HG02763 (cell line): Measurements from ENCODE around the gene AJUBA.
"Not testable (repeated sequence)": the region's sequence is repeated elsewhere in the genome, so short reads cannot be mapped to it uniquely, and the experiment has no call there.

Experiments used
- ATAC-seq: cut with Tn5 transposase; IDR thresholded peaks from one replicate; pipeline ENCODE4 v1.9.1; 2021; ENCODE audit warnings: mild to moderate bottlenecking, moderate library complexity; ENCODE audit not compliant: unreplicated experiment

Gene AJUBA

DNA sequence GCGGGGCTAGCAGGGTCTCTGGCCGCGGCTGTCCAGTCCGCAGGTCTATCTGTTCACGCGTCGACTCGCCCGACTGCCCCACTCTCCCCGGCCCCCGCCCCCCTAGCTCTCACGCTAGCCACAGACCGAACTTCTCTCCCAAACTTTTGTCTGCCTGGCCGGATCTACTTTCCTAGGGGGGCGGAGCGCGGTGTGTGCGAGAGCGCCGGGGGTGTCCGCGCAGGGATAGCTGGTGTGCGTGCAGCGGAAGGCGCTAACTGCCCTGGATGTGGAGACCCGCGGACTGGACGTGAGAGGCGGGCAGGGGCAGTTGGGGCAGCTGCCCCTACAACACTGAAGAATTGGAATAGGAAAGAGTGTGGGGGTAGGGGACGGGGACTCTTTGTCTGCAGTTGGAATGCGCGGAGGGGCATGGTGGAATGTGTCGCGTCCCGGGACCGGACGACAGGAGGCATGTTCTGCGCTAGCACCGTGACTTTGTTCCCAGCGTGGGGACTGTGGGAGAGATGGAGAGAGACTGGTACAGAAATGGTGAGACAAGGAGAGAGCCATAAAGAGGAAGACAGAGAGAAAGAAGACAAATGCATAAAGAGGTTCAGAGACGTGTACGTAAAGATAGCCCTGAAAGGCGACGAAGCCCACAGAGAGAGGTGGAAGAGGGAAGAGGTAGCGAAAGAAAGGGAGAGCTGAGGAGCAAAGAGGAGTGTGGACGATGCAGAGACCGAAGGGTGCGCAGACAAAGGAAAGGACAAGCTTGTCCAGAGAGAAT is at the start of gene AJUBA:
Gene AJUBA (minus strand): TSS at position 75 of the 769 bp plus-strand sequence. CDS start 285 bp downstream, outside the sequence.
- no peak for ATAC-seq

- no peak for ATAC-seq
Observed at GRCh38 chr14:23030936-23031335, 48.6 kb upstream of the AJUBA start.

- no peak for ATAC-seq
Observed at GRCh38 chr14:23028799-23029198, 46.4 kb upstream of the AJUBA start.

DNA sequence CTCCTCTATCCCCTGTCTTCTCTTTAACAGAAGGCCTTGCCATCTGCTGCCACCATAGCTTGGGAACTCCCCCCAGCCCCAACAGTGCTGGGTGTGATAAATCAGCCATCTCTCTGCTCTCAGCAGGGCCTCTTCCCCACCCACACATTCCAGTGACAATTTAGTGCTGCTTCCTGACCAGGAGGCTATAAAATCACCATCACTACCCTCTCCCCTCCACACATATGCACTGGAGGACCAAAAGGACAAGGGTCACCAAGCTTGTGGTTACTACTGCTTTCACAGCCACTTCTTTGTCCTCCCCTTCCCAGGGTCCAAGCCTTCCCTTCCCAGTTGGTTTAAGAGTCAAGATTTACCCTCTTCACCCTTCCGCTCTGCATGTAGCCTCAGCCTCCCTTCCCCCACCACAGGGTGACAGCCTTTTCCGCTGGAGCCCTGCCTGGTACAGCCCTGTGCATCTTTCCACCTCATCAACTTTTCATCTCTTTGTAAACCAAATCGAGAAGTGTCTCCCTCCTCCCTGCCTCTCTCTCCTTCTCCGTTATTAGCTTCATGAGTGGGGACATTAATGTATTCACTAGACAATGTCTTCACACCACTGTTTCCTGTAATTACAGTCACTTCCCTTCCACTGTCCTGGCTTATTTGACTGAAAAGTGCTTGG is 42.9 kb upstream of the AJUBA start:
- no peak for ATAC-seq

DNA sequence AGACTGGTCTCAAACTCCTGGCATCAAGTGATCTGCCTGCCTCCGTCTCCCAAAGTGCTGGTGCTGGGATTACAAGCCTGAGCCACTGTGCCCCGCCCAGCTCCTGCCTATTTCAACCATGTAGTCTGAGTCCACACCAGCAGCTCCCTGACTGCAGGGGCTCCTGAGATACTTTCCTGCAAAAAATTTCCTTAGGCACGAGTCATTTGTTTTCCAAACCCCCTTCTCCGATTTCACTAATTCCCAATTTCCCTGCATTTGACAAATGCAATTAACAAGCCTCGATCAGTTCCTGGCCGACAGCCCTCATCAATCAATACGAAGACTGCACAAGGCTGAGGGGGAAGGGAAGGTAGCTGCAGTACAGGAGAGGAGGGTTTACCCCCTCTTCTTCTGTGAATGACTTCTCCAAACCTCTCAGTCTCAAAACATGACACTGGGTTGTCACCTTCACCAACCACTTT is 42.3 kb upstream of the AJUBA start:
- ATAC-seq, result no peak

- ATAC-seq, result no peak
Observed at GRCh38 chr14:23023795-23024152, 41.4 kb upstream of the AJUBA start.

DNA sequence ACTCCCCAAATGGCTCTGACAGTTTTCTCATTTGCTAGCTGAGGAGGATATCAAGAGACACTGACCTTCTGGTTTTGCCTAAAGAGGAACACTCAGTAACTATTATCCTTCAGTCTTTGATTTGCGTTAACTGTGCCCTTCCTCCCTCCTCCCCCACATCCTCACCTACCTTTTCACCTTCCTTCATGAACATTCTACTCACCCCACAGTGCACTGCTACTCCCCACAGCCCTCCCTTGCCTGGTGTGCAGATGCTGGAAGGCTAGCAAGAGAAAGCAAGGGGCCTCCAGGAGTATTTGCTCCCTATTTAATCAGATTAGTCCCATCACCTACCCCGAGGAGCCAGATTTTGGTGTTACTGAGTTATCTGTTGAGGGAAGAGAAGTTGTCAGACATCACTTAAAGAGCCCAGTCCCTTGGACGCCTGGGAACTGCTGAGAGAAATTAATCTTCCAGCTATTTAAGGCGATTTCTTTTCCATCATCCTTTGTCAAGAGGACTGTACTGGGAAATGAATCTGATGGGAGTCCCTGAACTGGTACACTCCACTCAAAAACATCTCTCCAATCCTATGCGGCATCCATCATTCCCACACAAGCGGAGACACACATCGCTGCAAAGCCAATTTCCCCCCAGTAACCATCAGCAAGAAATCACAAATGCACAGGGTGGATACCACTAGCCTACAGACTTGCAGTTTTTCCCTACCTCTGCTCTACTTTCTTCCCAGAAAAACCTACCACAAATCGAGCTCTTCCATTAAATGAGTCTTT is 40.9 kb upstream of the AJUBA start:
- ATAC-seq, result no peak

GRCh38 chr14:23021889-23022442 is 39.6 kb upstream of the AJUBA start:
- ATAC-seq, result no peak

DNA sequence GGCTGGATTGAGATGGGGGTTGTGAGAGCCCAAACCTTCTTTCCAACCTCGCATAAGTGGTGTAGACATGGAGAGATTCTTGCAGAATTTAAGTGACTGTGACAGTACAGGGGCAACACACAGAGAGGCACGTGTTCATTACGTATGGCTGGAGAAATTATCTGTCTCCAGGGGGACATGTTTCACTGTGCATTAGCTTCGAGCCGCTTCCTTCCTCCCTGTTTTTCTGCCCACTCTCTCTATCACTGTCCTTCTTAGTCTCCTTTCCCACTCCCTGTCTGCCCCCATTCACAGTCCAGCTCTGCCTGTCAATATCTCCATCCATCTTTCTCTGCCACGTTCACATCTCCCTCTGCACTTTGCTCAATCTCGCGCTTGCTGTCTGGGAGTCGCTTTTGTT is 39.1 kb upstream of the AJUBA start:
- ATAC-seq, result no peak

DNA sequence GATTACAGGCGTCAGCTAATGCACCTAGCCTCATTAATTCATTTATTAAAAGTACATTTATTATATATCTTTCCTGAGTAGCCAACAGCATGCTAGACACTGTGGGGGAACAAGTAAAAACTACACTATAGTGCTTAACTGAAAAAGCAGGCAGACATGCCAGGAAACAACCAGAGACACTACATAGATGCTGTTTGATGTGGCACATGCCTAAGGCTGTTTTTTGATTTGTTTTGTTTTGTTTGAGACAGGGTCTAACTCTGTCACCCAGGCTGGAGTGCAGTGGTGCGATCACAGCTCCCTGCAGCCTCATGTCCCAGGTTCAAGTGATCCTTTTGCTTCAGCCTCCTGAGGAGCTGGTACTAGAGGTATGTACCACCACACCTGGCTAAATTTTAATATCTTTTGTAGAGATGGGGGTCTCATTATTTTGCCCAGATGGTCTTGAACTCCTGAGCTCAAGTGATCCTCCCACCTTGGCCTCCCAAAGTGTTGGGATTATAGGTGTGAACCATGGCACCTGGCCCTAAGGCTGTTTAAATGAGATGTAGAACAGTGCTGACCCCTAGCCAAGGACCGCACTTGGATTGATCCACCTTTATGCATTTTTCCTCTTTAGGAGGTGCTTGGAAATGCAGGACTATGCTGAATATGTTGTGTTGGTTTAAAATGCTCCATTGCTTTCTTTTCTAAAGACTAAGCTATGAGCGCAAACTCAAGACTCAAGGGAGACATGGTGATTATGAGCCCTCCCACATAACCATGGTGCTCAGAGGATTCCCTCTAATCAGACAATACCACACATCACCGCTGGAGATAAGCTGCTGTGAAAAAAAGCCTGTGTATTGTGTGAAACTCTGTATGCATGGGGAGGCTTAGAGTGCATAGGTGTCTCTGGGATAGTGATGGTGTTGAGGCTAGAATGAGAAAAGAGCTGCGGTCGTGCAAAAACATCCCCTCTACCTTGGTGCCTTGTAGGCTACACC is 38.1 kb upstream of the AJUBA start:
- ATAC-seq, result no peak

GRCh38 chr14:23018107-23018506 is 35.8 kb upstream of the AJUBA start:
- ATAC-seq, result no peak

- no peak for ATAC-seq
Observed at GRCh38 chr14:23017091-23017490, 34.7 kb upstream of the AJUBA start.

DNA sequence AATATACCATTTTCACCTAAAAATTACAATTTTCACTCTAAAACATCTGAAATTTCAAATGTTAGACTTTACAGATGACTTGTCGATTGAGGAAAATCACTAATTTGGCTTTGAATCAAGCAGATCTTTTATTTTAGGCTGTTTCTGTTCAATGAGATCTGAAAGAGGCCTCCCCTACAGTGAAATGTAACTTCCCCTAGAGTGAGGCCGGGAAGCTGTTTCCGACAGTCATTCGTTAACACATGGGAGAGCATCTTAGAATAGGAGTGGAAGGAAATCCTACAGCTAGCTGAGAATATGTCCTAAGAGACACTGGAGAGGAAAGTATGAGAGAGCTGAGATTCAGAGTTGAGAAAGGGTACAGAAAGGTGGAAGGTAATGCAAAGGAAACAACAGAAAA is 33.3 kb upstream of the AJUBA start:
- no peak for ATAC-seq

GRCh38 chr14:23013749-23014054 is 31.4 kb upstream of the AJUBA start:
- not testable (repeated sequence) for ATAC-seq

GRCh38 chr14:23013054-23013748 is 30.9 kb upstream of the AJUBA start:
- no peak for ATAC-seq

GRCh38 chr14:23009939-23010726 is 27.8 kb upstream of the AJUBA start, which contains the start of gene C14orf93:
Gene C14orf93 (minus strand): TSS chr14:23010143. CDS start chr14:22999023, 11,120 bp downstream.
- ATAC-seq, result peak; percentile 42

GRCh38 chr14:23009483-23009938 is 27.2 kb upstream of the AJUBA start:
- no peak for ATAC-seq

GRCh38 chr14:23008831-23009230 is 26.5 kb upstream of the AJUBA start:
- ATAC-seq, result no peak
